NCI-H146 (cell line): ENCODE results near the gene FOXD4L3.
"Not testable (repeated sequence)": the region's sequence is repeated elsewhere in the genome, so short reads cannot be mapped to it uniquely, and the experiment has no call there.

Source experiments
- DNase-seq: peaks from one replicate; lab custom pipeline; 2025; lab: John Stamatoyannopoulos, UW

Gene FOXD4L3

GRCh38 chr9:68351689-68352088, 49.0 kb downstream of the FOXD4L3 start:
- not testable (repeated sequence) for DNase-seq
